HG03025 (cell line): ENCODE results near the gene LHFPL2.
"Not testable (repeated sequence)": the region's sequence is repeated elsewhere in the genome, so short reads cannot be mapped to it uniquely, and the experiment has no call there.

Experiments used
- ATAC-seq: cut with Tn5 transposase; IDR thresholded peaks from one replicate; pipeline ENCODE4 v1.9.1; 2021; ENCODE audit warnings: mild to moderate bottlenecking, moderate library complexity; ENCODE audit not compliant: unreplicated experiment, low FRiP score

LHFPL2 gene, protein sequence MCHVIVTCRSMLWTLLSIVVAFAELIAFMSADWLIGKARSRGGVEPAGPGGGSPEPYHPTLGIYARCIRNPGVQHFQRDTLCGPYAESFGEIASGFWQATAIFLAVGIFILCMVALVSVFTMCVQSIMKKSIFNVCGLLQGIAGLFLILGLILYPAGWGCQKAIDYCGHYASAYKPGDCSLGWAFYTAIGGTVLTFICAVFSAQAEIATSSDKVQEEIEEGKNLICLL

DNA sequence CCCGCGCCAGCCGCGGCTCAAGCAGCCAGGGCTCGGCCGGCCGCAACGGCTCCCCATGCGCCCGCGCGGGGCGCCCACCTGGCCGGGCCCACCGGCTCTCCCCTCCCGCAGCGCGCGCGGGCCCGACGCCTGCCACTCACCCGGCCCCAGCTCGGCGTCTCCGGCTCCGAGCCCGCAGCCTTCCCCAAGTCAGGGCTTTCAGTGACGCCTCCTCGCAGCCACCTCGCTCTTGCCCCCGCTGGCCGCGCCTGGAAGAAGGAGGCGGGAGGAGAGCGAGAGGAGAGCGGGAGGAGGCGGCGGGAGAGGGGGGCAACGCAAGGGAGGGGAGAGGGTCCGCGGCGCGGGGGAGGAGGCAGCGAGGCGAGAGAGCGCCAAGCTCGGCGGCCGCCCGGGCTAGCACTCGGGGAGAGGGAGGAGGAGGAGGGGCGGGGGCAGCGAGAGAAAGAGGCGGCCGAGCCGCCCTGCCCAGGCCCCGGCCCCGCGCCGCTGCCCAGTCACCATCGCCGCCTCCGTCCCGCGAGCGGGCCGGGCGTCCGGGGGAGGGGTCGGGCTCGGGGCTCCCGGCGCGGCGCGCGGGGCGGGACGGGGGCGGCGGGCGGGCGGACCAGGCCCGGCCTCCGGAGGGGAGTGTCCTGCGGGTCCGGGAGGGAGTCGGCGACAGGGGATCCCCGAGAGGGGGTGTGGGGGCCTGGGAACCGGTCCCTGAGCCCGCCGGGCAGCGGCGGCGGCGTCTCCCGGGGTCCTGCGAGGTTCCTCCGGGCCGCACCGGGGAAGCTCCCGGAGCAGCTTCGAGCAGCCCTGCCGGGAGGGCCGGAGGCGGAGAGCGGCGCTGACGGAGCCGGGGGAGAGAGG is at the start of gene LHFPL2:
LHFPL2 (minus strand) TSS at position 414 of the 852 bp plus-strand sequence. CDS start 138,559 bp downstream, outside the sequence.
- peak; percentile 52 for ATAC-seq

DNA sequence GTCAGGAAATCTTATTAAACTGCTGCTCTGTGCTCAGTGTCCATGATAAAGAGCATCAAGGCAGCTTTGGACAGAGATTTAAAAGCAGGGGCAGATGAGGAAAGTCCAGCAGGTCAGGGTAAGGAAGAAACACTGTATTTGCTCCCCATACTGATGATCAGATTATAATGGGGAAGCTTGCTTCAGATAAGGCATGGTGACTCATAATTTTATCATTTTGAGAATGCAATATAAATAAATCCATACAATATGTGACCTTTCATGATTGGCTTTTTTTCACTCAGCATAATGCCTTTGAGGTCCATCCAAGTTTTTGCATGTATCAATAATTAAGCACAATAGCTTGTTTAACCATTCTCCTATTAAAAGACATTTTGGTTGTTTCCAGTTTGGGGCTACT is 48.1 kb upstream of the LHFPL2 start:
- ATAC-seq = no peak

DNA sequence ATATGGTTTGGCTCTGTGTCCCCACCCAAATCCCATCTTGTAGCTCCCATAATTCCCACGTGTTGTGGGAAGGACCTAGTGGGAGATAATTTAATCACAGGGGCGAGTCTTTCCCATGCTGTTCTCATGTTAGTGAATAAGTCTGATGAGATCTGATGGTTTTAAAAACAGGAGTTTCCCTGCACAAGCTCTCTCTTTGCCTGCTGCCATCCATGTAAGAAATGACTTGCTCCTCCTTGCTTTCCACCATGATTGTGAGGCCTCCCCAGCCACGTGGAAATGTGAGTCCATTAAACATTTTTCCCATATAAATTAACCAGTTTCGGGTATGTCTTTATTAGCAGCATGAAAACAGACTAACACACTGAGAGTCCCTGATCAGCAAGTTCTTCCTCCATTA is 47.5 kb upstream of the LHFPL2 start:
- not testable (repeated sequence) for ATAC-seq

DNA sequence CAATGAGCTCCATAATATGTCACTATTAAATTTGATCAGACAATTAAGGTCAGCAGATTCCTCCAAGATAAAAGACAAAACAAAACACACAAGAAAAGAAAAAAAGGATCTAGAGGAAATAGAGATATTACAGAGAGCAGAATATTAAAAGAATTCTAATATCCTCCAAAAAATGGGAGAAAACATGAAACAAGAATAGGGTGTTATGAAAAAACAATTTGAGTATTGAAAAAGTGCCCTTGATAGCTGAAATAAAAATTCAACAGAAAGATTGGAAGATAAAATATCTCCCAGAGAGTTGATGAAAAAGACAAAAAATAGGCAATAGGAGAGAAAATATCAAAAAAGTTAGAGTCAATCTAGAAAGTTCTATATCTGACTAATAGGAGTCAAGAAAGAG is 44.8 kb upstream of the LHFPL2 start:
- ATAC-seq = no peak

DNA sequence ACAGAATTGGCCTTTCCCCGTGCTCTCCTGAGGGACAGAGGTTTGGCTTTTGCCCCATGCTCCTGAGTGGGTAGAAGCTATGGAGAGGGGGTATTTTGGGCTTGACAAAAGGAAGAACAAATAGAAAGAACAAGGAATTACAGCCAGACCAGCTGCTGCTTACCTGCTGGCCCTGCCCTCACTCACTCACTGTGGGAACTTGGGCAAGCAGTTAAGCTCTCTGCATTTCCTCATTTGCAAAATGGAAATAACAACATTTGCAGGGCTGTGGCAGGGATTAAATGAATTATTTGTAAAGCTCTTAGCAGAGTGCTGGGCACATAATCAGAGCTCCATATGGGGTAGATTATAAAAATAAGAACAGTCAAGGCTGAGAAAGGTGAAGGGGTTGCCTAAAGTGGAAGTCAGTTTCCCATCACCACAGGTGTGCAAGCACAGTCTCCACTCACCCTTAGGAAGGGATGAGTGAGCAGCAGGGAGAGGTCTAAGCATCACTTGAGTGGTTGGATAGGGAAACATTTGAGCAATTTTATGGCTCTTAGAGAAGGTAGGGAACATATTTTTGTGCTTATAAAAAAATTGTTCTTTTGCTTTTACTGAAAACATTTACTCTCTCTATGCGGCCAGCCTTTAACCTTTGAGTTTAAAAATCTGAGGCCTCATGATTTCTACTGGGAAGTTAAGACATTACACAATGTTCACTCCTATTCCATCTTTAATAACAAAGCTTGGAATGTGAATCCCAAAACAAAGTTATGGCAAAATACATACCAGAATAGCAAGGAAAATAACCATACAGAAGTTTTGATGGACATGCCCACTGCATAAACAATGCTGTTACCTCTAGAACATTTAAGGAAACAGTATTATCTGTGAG is 42.8 kb upstream of the LHFPL2 start:
- ATAC-seq = no peak

DNA sequence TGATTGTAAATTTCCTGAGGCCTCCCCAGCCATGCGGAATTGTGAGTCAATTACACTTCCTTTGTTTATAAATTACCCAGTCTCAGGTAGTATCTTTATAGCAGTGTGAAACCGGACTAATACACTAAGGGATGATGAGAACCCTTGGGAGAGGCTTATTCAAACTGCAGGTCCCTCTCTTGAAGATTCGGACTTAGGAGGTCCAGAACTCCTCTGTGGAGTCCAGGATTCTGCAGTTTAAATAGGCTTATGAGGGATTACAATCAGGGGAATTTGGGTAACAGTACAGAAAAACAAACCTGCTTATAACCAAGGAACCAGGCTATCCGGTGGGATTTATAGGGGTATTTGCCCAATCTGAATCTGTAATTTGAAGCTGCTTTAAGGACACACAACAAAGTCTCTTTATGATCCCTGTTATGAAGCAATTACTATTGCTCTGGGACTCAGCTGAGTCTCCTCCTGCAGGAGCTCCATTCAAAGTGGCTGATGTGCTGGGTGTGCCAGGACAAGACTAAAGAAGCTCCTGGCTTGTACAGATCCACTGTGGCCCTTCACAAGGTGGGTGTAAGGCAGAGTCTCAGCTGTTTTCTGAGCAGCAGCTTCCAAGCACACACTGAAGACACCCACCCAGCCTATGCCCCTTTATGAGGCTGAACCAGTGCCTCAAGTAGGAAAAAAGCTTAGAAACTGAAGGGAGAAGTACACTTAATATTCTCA is 41.8 kb upstream of the LHFPL2 start:
- ATAC-seq = no peak

DNA sequence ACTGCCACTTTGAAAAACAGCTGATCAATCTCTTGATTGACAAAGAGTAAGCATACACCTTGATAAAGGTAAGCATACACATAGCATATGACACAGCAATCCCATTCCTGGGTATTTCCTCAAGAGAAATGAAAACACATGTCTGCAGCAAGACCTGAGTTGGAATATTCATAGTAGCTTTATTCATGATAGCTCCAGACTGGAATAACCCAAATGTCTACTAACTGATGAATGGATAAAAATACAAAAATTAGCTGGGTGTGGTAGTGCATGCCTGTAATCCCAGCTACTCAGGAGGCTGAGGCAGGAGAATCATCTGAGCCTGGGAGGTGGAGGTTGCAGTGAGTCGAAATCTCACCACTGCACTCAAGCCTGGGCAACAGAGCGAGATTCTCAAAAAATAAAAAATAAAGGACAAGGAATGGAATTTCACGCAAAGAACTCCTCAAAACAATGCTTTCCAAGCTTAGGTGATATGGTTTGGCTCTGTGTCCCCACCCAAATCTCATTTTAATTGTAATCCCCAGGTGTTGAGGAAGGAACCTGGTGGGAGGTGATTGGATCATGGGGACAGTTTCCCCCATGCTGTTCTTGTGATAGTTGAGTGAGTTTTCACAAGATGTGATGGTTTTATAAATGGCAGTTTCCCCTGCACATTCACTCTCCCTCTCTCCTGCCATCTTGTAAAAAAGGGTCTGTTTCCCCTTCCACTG is 41.1 kb upstream of the LHFPL2 start:
- ATAC-seq = no peak

DNA sequence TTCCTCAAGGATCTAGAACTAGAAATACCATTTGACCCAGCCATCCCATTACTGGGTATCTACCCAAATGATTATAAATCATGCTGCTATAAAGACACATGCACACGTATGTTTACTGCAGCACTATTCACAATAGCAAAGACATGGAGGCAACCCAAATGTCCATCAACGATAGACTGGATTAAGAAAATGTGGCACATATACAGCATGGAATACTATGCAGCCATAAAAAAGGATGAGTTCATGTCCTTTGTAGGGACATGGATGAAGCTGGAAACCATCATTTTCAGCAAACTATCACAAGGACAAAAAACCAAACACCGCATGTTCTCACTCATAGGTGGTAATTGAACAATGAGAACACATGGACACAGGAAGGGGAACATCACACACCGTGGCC is 38.9 kb upstream of the LHFPL2 start:
- ATAC-seq = not testable (repeated sequence)

DNA sequence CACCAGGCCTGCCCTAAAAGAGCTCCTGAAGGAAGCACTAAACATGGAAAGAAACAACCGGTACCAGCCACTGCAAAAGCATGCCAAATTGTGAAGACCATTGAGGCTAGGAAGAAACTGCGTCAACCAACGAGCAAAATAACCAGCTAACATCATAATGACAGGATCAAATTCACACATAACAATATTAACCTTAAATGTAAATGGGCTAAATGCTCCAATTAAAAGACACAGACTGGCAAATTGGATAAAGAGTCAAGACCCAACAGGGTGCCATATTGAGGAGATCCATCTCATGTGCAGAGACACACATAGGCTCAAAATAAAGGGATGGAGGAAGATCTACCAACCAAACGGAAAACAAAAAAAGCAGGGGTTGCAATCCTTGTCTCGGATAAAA is 35.3 kb upstream of the LHFPL2 start:
- ATAC-seq = not testable (repeated sequence)

DNA sequence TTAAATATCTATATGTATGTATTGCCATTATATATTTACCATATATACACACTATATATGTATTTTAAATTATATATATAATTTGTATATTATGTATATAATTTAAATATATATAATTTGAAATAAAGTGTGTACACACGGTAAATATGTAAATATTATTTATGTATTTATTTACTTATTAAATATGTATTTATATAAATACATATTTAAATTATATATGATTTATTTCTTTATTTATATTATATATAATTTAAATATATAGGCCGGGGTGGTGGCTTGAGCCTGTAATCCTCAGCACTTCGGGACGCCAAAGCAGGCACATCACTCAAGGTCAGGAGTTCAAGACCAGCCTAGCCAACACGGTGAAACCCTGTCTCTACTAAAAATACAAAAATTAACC is 31.3 kb upstream of the LHFPL2 start:
- no peak for ATAC-seq

DNA sequence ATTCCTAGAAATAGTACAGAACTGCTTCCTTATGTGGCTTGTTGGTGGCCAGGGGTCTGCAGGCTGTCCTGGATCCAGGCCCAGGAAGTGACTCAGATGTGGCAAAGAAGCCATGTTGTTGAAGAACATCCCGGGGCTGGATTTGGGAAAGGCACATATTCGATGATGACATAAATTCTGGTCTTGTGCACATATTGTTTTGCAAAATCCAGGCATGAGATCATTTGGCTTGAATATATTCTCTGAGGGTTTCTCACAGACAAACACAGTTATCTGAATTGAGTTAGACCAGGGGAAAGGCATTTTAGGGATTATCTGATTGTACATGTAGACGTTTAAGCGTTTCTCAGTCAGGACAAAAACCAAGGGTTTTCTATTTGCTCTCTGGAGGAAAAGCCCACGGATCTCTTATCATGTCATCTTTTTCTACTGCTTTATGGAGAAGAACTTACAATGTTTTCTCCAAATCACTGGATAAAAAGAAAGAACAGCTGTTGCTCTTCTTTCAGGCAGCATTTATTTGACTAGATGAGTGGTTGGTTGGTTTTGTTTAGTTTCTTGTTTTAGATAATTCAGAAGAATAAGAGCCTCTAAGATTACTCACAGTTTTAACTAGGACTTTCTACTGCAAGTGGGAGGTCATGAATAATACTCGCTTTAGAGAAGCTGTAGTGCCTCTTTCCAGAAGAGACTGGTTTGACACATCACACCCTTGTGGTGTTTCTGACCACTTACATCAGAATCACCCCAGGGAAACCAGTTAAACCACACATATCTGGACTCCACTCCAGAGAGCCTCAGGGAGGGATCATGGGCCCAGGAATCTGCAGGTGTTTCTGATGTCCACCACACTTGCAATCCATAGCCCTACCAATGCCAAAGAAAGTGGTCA is 29.5 kb upstream of the LHFPL2 start:
- ATAC-seq = no peak

DNA sequence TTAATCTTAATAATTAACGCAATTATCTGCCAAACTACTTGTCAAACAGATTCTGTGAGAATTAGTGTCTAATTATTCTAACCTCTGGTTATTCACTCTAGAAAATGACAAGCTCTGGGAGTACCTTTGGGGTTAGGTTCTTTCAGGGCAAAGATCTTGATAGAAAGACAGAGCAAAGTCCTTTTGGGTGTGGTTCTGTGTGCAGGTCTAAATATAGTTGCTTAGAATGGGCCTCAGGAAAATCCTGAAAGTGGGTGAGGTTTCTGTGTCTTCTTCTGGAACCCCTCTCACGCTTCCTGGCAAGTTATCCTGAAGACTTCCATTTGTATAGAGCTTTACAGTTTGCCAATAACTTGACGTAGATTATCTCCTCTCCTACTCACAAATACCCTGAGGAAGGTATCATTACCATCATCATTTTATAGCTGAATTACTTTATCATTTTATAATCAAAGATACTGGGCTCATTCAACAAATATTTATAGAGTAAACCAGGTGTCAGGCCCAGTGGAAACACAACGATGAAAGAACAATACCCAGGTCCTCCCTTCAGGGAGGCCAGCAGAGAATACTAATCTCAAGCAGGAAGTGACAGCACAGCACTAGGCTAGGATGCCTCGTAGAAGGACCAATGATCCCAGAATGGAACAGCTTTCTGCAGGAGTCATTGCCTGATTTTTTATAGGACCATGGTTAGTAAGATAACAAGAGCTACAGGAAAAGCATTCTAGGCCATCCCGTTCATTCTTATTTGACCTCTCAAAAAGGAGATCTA is 27.6 kb upstream of the LHFPL2 start:
- no peak for ATAC-seq

DNA sequence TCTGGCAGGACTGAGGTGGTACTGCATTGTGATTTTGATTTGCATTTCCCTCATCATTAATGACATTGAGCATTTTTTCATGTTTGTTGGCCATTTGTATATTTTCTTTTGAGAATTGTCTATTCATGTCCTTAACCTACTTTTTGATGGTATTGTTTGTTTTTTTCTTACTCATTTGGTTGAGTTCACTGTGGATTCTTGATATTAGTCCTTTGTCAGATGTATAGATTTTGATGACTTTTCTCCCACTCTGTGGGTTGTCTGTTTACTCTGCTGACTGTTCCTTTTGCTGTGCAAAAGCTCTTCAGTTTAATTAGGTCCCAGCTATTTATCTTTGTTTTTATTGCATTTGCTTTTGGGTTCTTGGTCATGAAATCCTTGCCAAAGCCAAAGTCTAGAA is 25.3 kb upstream of the LHFPL2 start:
- not testable (repeated sequence) for ATAC-seq

DNA sequence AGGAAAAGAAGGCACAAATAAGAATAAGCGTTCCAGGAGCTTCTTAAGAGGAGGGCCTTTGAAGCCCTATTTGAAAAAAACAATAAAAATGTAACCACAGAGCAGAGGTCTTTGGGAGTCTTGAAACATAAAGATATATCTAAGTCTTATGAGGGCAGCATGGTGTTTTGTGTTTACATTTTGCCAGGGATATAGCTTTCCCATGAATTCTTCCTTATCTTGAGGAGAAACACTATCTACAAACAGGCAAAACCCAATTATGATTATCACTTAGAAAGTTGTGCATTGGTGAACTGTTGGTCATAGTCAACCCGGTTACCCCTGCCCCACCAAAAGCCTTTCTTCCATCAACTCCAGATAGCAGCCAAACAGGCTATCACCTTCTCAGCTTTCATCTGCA is 23.6 kb upstream of the LHFPL2 start:
- no peak for ATAC-seq

DNA sequence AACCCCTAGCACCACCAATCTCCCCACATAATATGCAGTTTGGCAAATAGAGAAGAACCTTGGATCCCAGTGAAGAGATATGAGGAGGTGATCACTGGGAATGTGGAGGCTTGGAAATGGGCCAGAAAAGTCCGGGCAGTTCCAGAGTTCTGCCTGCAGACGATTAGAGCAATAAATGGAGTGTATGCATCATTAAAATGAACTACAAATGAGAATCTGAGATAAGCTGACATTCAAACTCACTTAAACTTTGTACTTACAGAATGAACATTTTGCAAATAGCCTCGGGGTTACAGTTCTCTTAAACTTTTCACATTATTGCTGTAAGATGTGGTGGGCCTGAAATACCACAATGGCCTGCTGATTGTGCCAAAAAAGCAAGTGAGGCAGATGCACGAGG is 23.0 kb upstream of the LHFPL2 start:
- ATAC-seq = no peak

DNA sequence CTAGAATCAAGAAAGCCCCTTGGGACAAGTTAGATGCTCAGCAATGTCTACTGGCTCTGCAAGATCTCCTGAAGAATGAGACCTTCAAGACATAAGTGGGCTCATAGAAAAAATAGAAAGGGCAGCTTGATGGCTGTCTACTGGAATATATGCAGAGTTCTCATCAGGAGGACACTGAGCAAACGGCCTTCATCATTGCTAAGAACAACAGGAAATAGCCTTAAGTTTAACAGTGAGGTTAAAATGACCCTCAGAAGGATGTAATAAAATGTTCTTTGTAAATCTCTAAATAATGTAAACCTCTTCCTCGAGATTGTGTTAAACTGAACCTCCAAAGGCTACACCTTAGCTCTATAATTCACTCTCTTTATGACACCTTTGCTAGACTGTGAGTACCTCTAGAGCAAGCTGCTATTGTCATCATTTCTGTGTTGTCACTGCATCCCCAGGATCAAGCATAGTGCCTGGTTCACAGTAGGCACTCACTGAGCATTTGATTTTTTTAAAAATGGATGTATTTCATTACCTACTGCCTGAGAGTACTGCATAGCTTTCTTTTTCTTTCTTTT is 22.2 kb upstream of the LHFPL2 start:
- ATAC-seq = no peak

DNA sequence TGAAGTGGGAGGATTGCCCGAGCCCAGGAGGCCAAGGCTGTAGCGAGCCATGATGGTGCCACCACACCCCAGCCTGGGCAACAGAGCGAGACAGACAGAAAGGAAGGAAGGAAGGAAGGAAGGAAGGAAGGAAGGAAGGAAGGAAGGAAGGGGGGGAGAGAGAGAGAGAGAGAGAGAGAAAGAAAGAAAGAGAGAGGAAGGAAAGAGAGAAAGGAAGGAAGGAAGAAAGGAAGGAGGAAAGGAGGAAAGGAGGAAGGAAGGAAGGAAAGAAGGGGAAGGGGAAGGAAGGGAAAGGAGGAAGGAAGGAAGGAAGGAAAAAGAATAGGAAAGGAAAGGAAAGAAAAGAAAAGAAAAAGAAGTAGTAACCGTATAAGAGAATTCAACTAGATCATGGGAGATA is 20.8 kb upstream of the LHFPL2 start:
- no peak for ATAC-seq
